ENCODE results near the gene CXCL12. TPM values are rescaled to one million over a fixed set of nuclear protein-coding genes. Genes with fewer than 3 reads are reported as not detected.

Gene CXCL12
- total RNA-seq, 4 donors from 2014 or later: 6.8 to 28.4 (median 13.7) TPM

DNA sequence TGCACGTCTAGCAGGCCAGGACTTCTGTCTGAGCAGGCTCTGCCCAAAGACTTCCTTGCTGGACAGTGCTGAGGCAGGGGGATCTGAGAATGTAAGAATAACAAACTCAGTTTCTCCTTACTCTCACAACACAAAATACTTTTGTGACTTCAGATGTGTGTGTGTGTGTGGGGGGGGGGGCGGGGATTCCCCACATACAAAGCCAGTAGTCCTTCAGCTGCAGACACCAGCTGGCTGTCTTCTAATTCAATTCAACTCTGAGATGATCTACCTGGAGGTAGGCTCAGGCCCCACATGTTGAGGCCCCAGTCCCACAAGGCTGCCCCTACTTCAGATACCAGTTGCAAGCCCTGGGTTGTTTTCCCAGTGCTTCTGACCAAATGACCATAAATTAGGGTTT, 4.7 kb upstream of the CXCL12 start:
- Histone ChIP-seq H3K27ac (no peak overlapping the region), H3K36me3 (no peaks in the 10 kb centered on the region), H3K4me1 (peaks cover 7 to 20% (median 8%) of the 10 kb centered on the region in 3 donors), H3K9me3 (no peaks in the 10 kb centered on the region), H3K27me3 (peaks cover 6 to 56% (median 7%) of the 10 kb centered on the region in 4 donors), H3K4me3 (no peak overlapping the region)
- 20 to 40% methylated on average over 1 of the region's 2 CpGs for WGBS, 2 donors
- TF ChIP-seq, protein P1, sequence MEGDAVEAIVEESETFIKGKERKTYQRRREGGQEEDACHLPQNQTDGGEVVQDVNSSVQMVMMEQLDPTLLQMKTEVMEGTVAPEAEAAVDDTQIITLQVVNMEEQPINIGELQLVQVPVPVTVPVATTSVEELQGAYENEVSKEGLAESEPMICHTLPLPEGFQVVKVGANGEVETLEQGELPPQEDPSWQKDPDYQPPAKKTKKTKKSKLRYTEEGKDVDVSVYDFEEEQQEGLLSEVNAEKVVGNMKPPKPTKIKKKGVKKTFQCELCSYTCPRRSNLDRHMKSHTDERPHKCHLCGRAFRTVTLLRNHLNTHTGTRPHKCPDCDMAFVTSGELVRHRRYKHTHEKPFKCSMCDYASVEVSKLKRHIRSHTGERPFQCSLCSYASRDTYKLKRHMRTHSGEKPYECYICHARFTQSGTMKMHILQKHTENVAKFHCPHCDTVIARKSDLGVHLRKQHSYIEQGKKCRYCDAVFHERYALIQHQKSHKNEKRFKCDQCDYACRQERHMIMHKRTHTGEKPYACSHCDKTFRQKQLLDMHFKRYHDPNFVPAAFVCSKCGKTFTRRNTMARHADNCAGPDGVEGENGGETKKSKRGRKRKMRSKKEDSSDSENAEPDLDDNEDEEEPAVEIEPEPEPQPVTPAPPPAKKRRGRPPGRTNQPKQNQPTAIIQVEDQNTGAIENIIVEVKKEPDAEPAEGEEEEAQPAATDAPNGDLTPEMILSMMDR (IDR thresholded peaks at IDR 0.05): no peak
- no peak for TF ChIP-seq POLR2A (IDR thresholded peaks at IDR 0.05)
- intact Hi-C loops (cut with DNase I): loop anchor here (5.0 kb wide), 1 partner anchor 717 kb away; no protein-coding TSS in a partner anchor
- no peak for DNase-seq

DNA sequence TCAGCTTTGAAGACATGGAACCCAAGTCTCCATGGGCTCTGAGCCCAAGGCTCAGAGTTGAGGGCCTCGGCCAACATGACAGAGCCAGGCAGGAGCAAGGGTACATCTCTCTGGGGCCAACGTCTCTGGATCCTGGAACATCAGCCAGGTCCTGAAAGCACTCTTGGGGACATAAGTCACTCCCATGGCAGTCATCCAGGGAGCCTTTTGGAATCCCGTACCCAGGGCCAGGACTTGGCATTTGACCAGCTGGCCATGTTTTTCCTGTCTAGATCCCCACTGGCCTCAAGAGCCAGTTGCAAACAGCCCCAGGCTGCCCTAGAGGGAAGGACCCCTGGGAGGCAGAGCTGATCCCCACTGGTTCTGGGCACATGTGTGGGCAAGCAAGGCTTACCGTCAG, 4.3 kb upstream of the CXCL12 start:
- intact Hi-C loops (cut with DNase I): loop anchor here (5.0 kb wide), 1 partner anchor 717 kb away; no protein-coding TSS in a partner anchor
- 20 to 41% methylated on average over 1 to 3 of the region's 4 CpGs for WGBS, 2 donors
- Histone ChIP-seq H3K4me1 (peaks cover 10 to 24% (median 12%) of the 10 kb centered on the region in 3 donors), H3K27me3 (peaks cover 7 to 61% (median 9%) of the 10 kb centered on the region in 4 donors), H3K27ac (no peak overlapping the region), H3K9me3 (no peaks in the 10 kb centered on the region), H3K4me3 (no peak overlapping the region), H3K36me3 (no peaks in the 10 kb centered on the region)
- DNase-seq: no peak
- no peak for TF ChIP-seq POLR2A (IDR thresholded peaks at IDR 0.05)
- TF ChIP-seq, protein P1 (IDR thresholded peaks at IDR 0.05): no peak

DNA sequence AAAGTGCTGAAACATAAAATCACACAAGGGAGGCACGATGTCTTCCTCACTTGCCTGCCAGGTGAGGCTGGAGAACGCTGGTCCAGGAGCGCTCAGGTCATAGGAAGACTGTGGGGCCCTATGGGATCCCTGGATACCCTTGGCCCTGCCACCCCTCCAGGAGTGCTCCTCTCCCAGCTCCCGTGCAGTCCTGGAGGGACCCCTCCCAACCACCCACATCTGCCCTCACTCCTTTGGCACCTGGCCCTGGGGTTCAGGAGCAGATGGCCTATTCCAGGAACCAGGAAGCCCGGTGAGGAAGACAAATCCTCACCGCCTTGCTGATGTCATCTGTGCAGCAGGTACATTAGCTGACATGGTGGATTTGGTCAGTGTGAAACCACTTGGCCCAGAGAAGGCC, 3.7 kb upstream of the CXCL12 start:
- H3K27ac ChIP-seq: no peak overlapping the region
- intact Hi-C loops (cut with DNase I): loop anchor here (5.0 kb wide), 1 partner anchor 716 kb away; no protein-coding TSS in a partner anchor
- peaks cover 10 to 29% (median 15%) of the 10 kb centered on the region in 3 donors for H3K4me1 ChIP-seq
- 84 to 100% methylated on average over 2 to 5 of the region's 6 CpGs for WGBS, 2 donors
- DNase-seq: no peak
- H3K36me3 ChIP-seq: no peaks in the 10 kb centered on the region
- no peak overlapping the region for H3K4me3 ChIP-seq
- peaks cover 7 to 66% (median 11%) of the 10 kb centered on the region in 4 donors for H3K27me3 ChIP-seq
- no peaks in the 10 kb centered on the region for H3K9me3 ChIP-seq
- TF ChIP-seq, protein P1 (IDR thresholded peaks at IDR 0.05): no peak
- no peak for TF ChIP-seq POLR2A (IDR thresholded peaks at IDR 0.05)

DNA sequence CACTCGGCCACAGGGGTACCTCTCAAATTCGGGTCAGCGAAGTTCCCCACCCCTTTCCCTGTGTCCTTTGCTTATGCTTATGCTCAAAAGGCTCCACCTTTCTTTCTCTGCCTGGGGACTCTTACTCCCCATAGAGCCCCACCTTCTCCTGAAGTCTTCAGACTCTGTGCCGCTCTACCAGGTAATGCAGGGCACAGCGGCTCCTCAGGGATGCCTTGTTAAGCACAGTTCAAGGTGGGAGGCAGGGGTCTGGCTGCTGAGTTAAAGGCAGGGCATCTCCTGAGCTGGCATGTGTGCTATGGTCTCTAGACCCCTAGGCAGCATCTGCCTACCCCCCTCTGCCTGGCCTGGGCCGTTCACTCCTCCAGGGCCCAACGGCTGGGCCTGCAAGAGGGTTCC, 3.0 kb upstream of the CXCL12 start:
- TF ChIP-seq POLR2A (IDR thresholded peaks at IDR 0.05): no peak
- TF ChIP-seq, protein P1 (IDR thresholded peaks at IDR 0.05): no peak
- H3K4me3 ChIP-seq: no peak overlapping the region
- DNase-seq: no peak
- 82 to 86% methylated on average over 6 of the region's 7 CpGs for WGBS, 2 donors
- H3K27ac ChIP-seq: no peak overlapping the region
- no peaks in the 10 kb centered on the region for H3K9me3 ChIP-seq
- no peaks in the 10 kb centered on the region for H3K36me3 ChIP-seq
- intact Hi-C loops (cut with DNase I): loop anchor here (5.0 kb wide), 1 partner anchor 716 kb away; no protein-coding TSS in a partner anchor
- peaks cover 7 to 68% (median 12%) of the 10 kb centered on the region in 4 donors for H3K27me3 ChIP-seq
- H3K4me1 ChIP-seq: peaks cover 10 to 35% (median 15%) of the 10 kb centered on the region in 3 donors

DNA sequence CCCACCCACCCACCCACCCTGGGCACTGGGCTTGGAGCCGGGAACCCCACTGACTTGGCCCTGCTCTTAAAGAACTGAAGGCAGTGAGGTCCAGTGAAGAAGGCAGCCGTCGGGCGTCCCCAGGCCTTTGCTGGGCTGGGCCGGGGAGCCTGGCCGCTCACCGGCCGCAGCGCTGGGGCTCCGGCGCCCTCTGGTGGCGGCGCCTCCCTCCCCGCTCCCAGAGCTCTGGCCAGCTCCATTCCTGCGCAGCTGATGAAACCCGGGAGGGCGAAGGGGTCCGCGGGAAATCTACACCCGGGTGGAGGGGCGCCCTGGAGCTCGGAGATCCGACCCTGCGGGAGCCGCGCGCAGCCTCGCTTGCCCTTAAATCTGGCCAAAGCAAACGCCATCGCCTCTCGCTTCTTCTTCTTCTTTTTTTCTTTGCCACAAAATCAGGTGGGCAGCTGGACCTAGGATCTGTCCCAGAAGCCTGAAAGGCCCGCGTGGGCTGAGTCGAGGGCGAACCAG, 1.7 kb upstream of the CXCL12 start:
- DNase-seq: no peak
- Histone ChIP-seq H3K27ac (peak overlapping the region in 1 of 4 donors; percentile 17), H3K9me3 (no peaks in the 10 kb centered on the region), H3K4me3 (peak overlapping the region in 1 of 4 donors; percentile 36), H3K36me3 (no peaks in the 10 kb centered on the region), H3K27me3 (peaks cover 7 to 72% (median 12%) of the 10 kb centered on the region in 4 donors), H3K4me1 (peaks cover 10 to 39% (median 15%) of the 10 kb centered on the region in 3 donors)
- WGBS, 2 donors: 2 to 3% methylated on average over 6 to 22 of the region's 35 CpGs
- TF ChIP-seq POLR2A (IDR thresholded peaks at IDR 0.05): no peak
- TF ChIP-seq, protein P1 (IDR thresholded peaks at IDR 0.05): peak; percentile 64 to 88 (median 84)
- intact Hi-C loops (cut with DNase I): loop anchor here (5.0 kb wide), 1 partner anchor 714 kb away; no protein-coding TSS in a partner anchor

All from esophagus squamous epithelium (tissue), 5 donors.